ENCODE results near the gene KIF22. TPM values are rescaled to one million over a fixed set of nuclear protein-coding genes. Genes with fewer than 3 reads are reported as not detected.
A peak's percentile ranks its signal among the peaks of the same experiment; 100 is the strongest.

Gene KIF22
- total and polyA plus RNA-seq, 9 of the 15 experiments (the other 6 are each of a cell fraction or from before 2014, with no cell fraction given) = 8.7 to 232 (median 131) TPM

- peak; percentile 61; the same call in 1 of the 2 replicates for TF ChIP-seq ZNF41 (CRISPR knock-in tag; conservative IDR thresholded peaks at IDR 0.05)
- TF ChIP-seq TCF7L2 (IDR thresholded peaks at IDR 0.05; ENCODE audit: low read depth, low read length) = no peak
- TF ChIP-seq FOS (IDR thresholded peaks at IDR 0.05; ENCODE audit: extremely low read depth, insufficient read length) = peak; percentile 76
- TF ChIP-seq ZNF224 (CRISPR knock-in tag; IDR thresholded peaks at IDR 0.05) = 0 out of 2 replicates have a peak, but pooled peaks have one; percentile 45
- TF ChIP-seq, protein P1, sequence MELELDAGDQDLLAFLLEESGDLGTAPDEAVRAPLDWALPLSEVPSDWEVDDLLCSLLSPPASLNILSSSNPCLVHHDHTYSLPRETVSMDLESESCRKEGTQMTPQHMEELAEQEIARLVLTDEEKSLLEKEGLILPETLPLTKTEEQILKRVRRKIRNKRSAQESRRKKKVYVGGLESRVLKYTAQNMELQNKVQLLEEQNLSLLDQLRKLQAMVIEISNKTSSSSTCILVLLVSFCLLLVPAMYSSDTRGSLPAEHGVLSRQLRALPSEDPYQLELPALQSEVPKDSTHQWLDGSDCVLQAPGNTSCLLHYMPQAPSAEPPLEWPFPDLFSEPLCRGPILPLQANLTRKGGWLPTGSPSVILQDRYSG (tag; conservative IDR thresholded peaks at IDR 0.05; ENCODE audit: low read depth) = no peak
- TF ChIP-seq RBM22 (IDR thresholded peaks at IDR 0.05; ENCODE audit: low read depth, low read length, poor library complexity, severe bottlenecking) = peak; percentile 82
- TF ChIP-seq ZNF584 (CRISPR knock-in tag; IDR thresholded peaks at IDR 0.05; ENCODE audit: low read depth) = no peak
- TF ChIP-seq ZNF197 (CRISPR knock-in tag; IDR thresholded peaks at IDR 0.05; ENCODE audit: low read depth) = no peak
- no peak for TF ChIP-seq ZNF717 (CRISPR knock-in tag; IDR thresholded peaks at IDR 0.05)
- peak; percentile 53; the same call in 1 of the 2 replicates for TF ChIP-seq SOX6 (IDR thresholded peaks at IDR 0.05)
- TF ChIP-seq, protein P2, sequence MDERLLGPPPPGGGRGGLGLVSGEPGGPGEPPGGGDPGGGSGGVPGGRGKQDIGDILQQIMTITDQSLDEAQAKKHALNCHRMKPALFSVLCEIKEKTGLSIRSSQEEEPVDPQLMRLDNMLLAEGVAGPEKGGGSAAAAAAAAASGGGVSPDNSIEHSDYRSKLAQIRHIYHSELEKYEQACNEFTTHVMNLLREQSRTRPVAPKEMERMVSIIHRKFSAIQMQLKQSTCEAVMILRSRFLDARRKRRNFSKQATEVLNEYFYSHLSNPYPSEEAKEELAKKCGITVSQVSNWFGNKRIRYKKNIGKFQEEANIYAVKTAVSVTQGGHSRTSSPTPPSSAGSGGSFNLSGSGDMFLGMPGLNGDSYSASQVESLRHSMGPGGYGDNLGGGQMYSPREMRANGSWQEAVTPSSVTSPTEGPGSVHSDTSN (CRISPR knock-in tag; IDR thresholded peaks at IDR 0.05; ENCODE audit: low read depth) = no peak
- TF ChIP-seq, protein P2 (tag; conservative IDR thresholded peaks at IDR 0.05; ENCODE audit: low read depth) = no peak
- no peak for TF ChIP-seq TGIF2 (CRISPR knock-in tag; IDR thresholded peaks at IDR 0.05)
- TF ChIP-seq EP400 (IDR thresholded peaks at IDR 0.05) = peak; percentile 97
- TF ChIP-seq LARP7 (IDR thresholded peaks at IDR 0.05) = no peak; the same call in 1 of the 2 replicates
- peak; percentile 77 for TF ChIP-seq POLR2B (IDR thresholded peaks at IDR 0.05; ENCODE audit: low read depth, partially characterized antibody)
- TF ChIP-seq, protein P3, sequence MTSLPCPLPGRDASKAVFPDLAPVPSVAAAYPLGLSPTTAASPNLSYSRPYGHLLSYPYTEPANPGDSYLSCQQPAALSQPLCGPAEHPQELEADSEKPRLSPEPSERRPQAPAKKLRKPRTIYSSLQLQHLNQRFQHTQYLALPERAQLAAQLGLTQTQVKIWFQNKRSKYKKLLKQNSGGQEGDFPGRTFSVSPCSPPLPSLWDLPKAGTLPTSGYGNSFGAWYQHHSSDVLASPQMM (CRISPR knock-in tag; IDR thresholded peaks at IDR 0.05) = no peak
- TF ChIP-seq, protein P4, sequence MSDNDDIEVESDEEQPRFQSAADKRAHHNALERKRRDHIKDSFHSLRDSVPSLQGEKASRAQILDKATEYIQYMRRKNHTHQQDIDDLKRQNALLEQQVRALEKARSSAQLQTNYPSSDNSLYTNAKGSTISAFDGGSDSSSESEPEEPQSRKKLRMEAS (CRISPR knock-in tag; IDR thresholded peaks at IDR 0.05) = peak; percentile 90
- TF ChIP-seq, protein P5, sequence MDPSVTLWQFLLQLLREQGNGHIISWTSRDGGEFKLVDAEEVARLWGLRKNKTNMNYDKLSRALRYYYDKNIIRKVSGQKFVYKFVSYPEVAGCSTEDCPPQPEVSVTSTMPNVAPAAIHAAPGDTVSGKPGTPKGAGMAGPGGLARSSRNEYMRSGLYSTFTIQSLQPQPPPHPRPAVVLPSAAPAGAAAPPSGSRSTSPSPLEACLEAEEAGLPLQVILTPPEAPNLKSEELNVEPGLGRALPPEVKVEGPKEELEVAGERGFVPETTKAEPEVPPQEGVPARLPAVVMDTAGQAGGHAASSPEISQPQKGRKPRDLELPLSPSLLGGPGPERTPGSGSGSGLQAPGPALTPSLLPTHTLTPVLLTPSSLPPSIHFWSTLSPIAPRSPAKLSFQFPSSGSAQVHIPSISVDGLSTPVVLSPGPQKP (CRISPR knock-in tag; IDR thresholded peaks at IDR 0.05) = no peak
- peak; percentile 76; the same call in 1 of the 2 replicates for TF ChIP-seq GATAD2A (IDR thresholded peaks at IDR 0.05)
- peak; percentile 94 for TF ChIP-seq C11orf30 (IDR thresholded peaks at IDR 0.05; ENCODE audit: low read depth)
- no peak for TF ChIP-seq ZNF507 (tag; conservative IDR thresholded peaks at IDR 0.05)
- TF ChIP-seq MIER1 (IDR thresholded peaks at IDR 0.05; ENCODE audit: low read depth) = no peak
- TF ChIP-seq PRPF4 (IDR thresholded peaks at IDR 0.05; ENCODE audit: insufficient read depth, low read depth, low read length, poor library complexity, severe bottlenecking) = no peak
- TF ChIP-seq ZNF23 (CRISPR knock-in tag; IDR thresholded peaks at IDR 0.05) = no peak
These were observed at the start of gene KIF22 (continued) for GRCh38 chr16:29790183-29790948.

Measured in K562 (cell line).